Frontal cortex (tissue), 4 donors: ENCODE measurements around the gene APOBEC3A. TPM values are rescaled to one million over a fixed set of nuclear protein-coding genes. Genes with fewer than 3 reads are reported as not detected.

Experiments
- DNase-seq, 2 donors: peaks; one replicate each; pipeline ENCODE4 v3.0.0; 2012; ENCODE audit warnings: low spot score in 2 of 2
- FAIRE-seq: peaks from 2 replicates; lab custom pipeline; 2012; peaks lifted over from hg19 to GRCh38; lab: Jason Lieb, UNC
- total RNA-seq: library from RNA; depleted of rRNA; stranded (reverse); fragments of >200 nt; gene quantifications from one replicate; pipeline ENCODE4 v1.2.3, GENCODE V29; 2014
- donor health status: control.
- donor health status: control.
- donor health status: control.

Gene APOBEC3A
- not detected for total RNA-seq

GRCh38 chr22:38957046-38957770 is at the start of gene APOBEC3A:
APOBEC3A (plus strand) TSS chr22:38957609; CDS start chr22:38957692, 83 bp downstream.
- DNase-seq, result no peak
- no peak for FAIRE-seq

- FAIRE-seq (no peak), DNase-seq (no peak)
These were observed 49.6 kb upstream of the APOBEC3A start for GRCh38 chr22:38907767-38908166.

- DNase-seq, result no peak
- no peak for FAIRE-seq
These were observed 46.0 kb upstream of the APOBEC3A start for GRCh38 chr22:38911434-38911833.

GRCh38 chr22:38919631-38920190 is 37.7 kb upstream of the APOBEC3A start:
- FAIRE-seq, result no peak
- no peak for DNase-seq

- DNase-seq (no peak), FAIRE-seq (no peak)
These were observed 36.3 kb upstream of the APOBEC3A start for GRCh38 chr22:38921120-38921519.

- no peak for DNase-seq
- FAIRE-seq, result no peak
These were observed 35.6 kb upstream of the APOBEC3A start for GRCh38 chr22:38921806-38922205.

GRCh38 chr22:38923463-38924346 is 33.7 kb upstream of the APOBEC3A start:
- no peak for FAIRE-seq
- DNase-seq, result peak; percentile 60 to 69

- peak in 1 of 2 donors; percentile 22 for DNase-seq
- no peak for FAIRE-seq
These were observed 33.0 kb upstream of the APOBEC3A start for GRCh38 chr22:38924347-38924952.

GRCh38 chr22:38925571-38926041 is 31.8 kb upstream of the APOBEC3A start:
- DNase-seq (no peak), FAIRE-seq (no peak)

- FAIRE-seq, result no peak
- peak; percentile 48 to 63 for DNase-seq
These were observed 30.2 kb upstream of the APOBEC3A start for GRCh38 chr22:38927033-38927781.

GRCh38 chr22:38930512-38930911 is 26.9 kb upstream of the APOBEC3A start:
- FAIRE-seq (no peak), DNase-seq (no peak)

- DNase-seq, result no peak
- FAIRE-seq, result no peak
These were observed 22.4 kb upstream of the APOBEC3A start for GRCh38 chr22:38935023-38935422.

GRCh38 chr22:38935616-38936015 is 21.8 kb upstream of the APOBEC3A start:
- DNase-seq, result no peak
- no peak for FAIRE-seq

GRCh38 chr22:38936562-38936961 is 20.8 kb upstream of the APOBEC3A start:
- no peak for FAIRE-seq

GRCh38 chr22:38937036-38937435 is 20.4 kb upstream of the APOBEC3A start:
- no peak for DNase-seq
- no peak for FAIRE-seq

More at GRCh38 chr22:38936562-38936961, 20.8 kb upstream of the APOBEC3A start:
- no peak for DNase-seq

GRCh38 chr22:38937541-38937940 is 19.9 kb upstream of the APOBEC3A start:
- no peak for FAIRE-seq

GRCh38 chr22:38938221-38938620 is 19.2 kb upstream of the APOBEC3A start:
- FAIRE-seq (no peak), DNase-seq (no peak)

More at GRCh38 chr22:38937541-38937940, 19.9 kb upstream of the APOBEC3A start:
- DNase-seq, result no peak

- no peak for FAIRE-seq
- no peak for DNase-seq
These were observed 18.5 kb upstream of the APOBEC3A start for GRCh38 chr22:38938925-38939324.

- no peak for DNase-seq
These were observed 16.5 kb upstream of the APOBEC3A start for GRCh38 chr22:38940811-38941384.

More at GRCh38 chr22:38940811-38941384, 16.5 kb upstream of the APOBEC3A start:
- no peak for FAIRE-seq
